MCF 10A (cell line): Measurements from ENCODE around the gene THSD7B. TPM values are rescaled to one million over a fixed set of nuclear protein-coding genes. Genes with fewer than 3 reads are reported as not detected.

Experiments
- BruUV-seq: library from RNA; stranded (reverse); fragments of 400-500 nt; replicated peaks from 2 replicates; lab custom pipeline; 2021; lab: Mats Ljungman, UMichigan
- CTCF ChIA-PET: fragments of 300-600 bp; sonication (Branson Sonifier 250); formaldehyde crosslinking; extraction: SDS; loops from one replicate; lab custom pipeline; 2021; ENCODE audit warnings: antibody characterized with exemption, inconsistent platforms; lab: Yijun Ruan, JAX
- POLR2A ChIA-PET: fragments of 300-600, 350-650 bp; sonication (Branson Sonifier 250); formaldehyde crosslinking; extraction: SDS; loops from one replicate; lab custom pipeline; 2020; ENCODE audit warnings: antibody characterized with exemption, inconsistent platforms; lab: Yijun Ruan, JAX
- DNase-seq: peaks from one replicate; pipeline ENCODE4 v3.0.0-alpha.2; 2018; ENCODE audit not compliant: unreplicated experiment
- H3K27ac Mint-ChIP-seq: one replicate; pipeline ENCODE4 v1.8.0; 2022; ENCODE audit warnings: mild to moderate bottlenecking, low read depth, mixed read lengths; ENCODE audit not compliant: unreplicated experiment
- H3K27me3 Mint-ChIP-seq: one replicate; pipeline ENCODE4 v1.8.0; 2022; ENCODE audit warnings: mixed read lengths; ENCODE audit not compliant: insufficient read depth, unreplicated experiment
- H3K36me3 Mint-ChIP-seq: one replicate; pipeline ENCODE4 v1.8.0; 2022; ENCODE audit warnings: mild to moderate bottlenecking, moderate library complexity, mixed read lengths; ENCODE audit not compliant: insufficient read depth, unreplicated experiment
- H3K4me1 Mint-ChIP-seq: one replicate; pipeline ENCODE4 v1.8.0; 2022; ENCODE audit warnings: mixed read lengths; ENCODE audit not compliant: insufficient read depth, unreplicated experiment
- H3K4me3 Mint-ChIP-seq: one replicate; pipeline ENCODE4 v1.8.0; 2022; ENCODE audit warnings: mild to moderate bottlenecking, moderate library complexity, mixed read lengths; ENCODE audit not compliant: unreplicated experiment
- H3K9me3 Mint-ChIP-seq: one replicate; pipeline ENCODE4 v1.8.0; 2022; ENCODE audit warnings: mixed read lengths; ENCODE audit not compliant: unreplicated experiment
- CTCF ChIP-seq: fragments of 200-600 bp; IDR thresholded peaks from one replicate; pipeline ENCODE4 v1.8.0; 2022; ENCODE audit warnings: antibody characterized with exemption, mild to moderate bottlenecking; ENCODE audit not compliant: unreplicated experiment
- intact Hi-C: fragments of 100-400 bp; cut with micrococcal nuclease; formaldehyde crosslinking; loops from 2 replicates; pipeline ENCODE4 v1.14.1; 2022
- total RNA-seq: library from RNA; stranded (reverse); gene quantifications from 2 replicates; pipeline ENCODE4 v1.2.3, GENCODE V29; 2022

Gene THSD7B
- total RNA-seq, 1 experiment from 2014 or later, result not detected

- no peak overlapping the region for H3K27ac Mint-ChIP-seq
- POLR2A ChIA-PET, result no interaction called here
- DNase-seq, result no peak
- intact Hi-C loops, result loop anchor here (5.0 kb wide), 2 partner anchors 803 to 1253 kb away; no protein-coding TSS in a partner anchor
- no peaks in the 10 kb centered on the region for H3K9me3 Mint-ChIP-seq
- TF ChIP-seq CTCF, result no peak
- H3K27me3 Mint-ChIP-seq, result no peaks in the 10 kb centered on the region
- no peaks in the 10 kb centered on the region for H3K36me3 Mint-ChIP-seq
- H3K4me1 Mint-ChIP-seq, result no peaks in the 10 kb centered on the region
- H3K4me3 Mint-ChIP-seq, result no peak overlapping the region
- BruUV-seq, result no TSS peak
- CTCF ChIA-PET, result interaction anchor here (3.6 kb wide), 1 partner anchor 1252 kb away, joined by 19 read pairs; no protein-coding TSS in a partner anchor
Observed at GRCh38 chr2:137674991-137675390, 909.6 kb downstream of the THSD7B start.

DNA sequence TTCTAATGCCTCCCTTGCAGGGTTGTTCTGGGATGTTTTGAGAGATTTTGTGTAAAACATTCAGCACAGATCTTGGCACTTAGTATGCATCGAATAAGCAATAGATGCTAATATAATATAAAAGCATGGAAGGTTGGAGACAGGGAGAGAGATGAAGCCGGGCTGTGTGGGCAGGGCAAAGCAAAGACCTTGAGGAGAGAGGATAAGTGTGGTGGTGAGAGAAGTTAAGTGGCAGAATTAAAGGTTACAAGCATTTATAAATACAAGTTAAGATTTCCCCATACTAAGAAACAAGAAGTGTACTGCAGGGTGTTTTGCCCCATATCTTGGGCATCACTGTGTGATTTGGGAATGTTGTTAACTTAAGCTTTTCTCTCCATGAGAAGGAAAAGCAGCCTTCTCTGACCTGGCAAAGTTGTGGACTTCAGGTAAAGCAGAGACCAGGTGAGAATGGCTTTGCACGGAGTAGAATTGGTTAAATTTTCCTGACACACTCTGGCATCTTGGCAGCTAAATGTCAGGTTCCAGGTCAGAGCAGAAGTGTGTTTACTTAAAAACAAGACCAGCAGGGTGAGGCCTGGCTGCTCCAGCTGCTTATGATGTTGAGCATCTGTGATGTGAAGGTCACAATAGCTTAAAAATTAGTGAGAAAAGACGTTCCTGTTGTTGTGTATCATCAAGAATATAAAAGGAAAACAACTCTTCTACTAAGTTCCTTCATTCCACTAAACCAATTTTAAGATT is 910.4 kb downstream of the THSD7B start:
- H3K4me3 Mint-ChIP-seq, result no peak overlapping the region
- H3K36me3 Mint-ChIP-seq, result no peaks in the 10 kb centered on the region
- POLR2A ChIA-PET, result no interaction called here
- CTCF ChIA-PET, result interaction anchor here (0.7 to 3.6 kb wide), 4 partner anchors 13 to 1252 kb away, joined by 3 to 19 read pairs (median 4); no protein-coding TSS in a partner anchor
- DNase-seq, result no peak
- intact Hi-C loops, result loop anchor here (5.0 kb wide), 2 partner anchors 803 to 1253 kb away; no protein-coding TSS in a partner anchor
- H3K27ac Mint-ChIP-seq, result no peak overlapping the region
- no TSS peak for BruUV-seq
- H3K27me3 Mint-ChIP-seq, result no peaks in the 10 kb centered on the region
- no peak for TF ChIP-seq CTCF
- no peaks in the 10 kb centered on the region for H3K9me3 Mint-ChIP-seq
- H3K4me1 Mint-ChIP-seq, result no peaks in the 10 kb centered on the region

DNA sequence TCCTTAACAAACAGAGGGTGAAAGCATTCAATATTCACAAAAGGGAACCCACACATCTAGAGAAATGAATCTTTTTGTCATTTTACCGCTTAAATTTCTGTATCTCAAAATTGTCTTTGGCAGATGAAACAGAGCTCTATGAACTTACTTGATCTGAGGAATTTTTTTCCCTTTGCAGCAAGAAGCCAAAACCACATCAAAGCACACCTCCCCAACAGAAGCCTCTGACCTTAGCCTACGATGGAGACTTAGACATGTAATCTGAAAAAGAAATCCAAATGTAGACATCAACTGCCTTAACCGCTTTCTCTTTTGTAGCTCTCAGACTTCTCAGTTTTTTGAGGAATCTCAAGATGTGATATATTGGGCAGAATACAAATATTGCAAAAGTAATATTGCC is 911.0 kb downstream of the THSD7B start:
- POLR2A ChIA-PET, result no interaction called here
- intact Hi-C loops, result loop anchor here (5.0 kb wide), 2 partner anchors 804 to 1254 kb away; no protein-coding TSS in a partner anchor
- no TSS peak for BruUV-seq
- no peaks in the 10 kb centered on the region for H3K9me3 Mint-ChIP-seq
- no peak for TF ChIP-seq CTCF
- no peak overlapping the region for H3K4me3 Mint-ChIP-seq
- H3K27me3 Mint-ChIP-seq, result no peaks in the 10 kb centered on the region
- no peaks in the 10 kb centered on the region for H3K4me1 Mint-ChIP-seq
- no peak overlapping the region for H3K27ac Mint-ChIP-seq
- DNase-seq, result no peak
- no peaks in the 10 kb centered on the region for H3K36me3 Mint-ChIP-seq
- CTCF ChIA-PET, result interaction anchor here (0.7 to 3.6 kb wide), 4 partner anchors 13 to 1253 kb away, joined by 3 to 19 read pairs (median 4); no protein-coding TSS in a partner anchor

DNA sequence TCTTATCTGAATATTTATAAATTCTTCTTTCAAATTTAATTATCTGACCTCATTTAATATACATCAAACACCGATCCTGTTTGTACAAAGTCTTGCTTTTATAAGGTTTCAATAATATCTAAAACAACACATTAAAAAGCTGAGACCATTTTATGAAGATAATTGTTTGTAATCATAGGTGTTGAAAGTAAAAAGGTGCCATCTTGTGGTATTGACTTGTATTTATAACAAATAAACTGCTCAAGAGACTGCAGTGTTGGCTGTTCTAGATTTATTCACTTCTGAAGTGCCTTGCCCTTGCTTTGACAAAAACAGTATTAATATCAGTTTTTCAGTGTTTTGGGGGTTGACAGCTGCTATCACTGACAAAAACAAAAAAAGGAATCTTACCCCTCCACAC is 912.1 kb downstream of the THSD7B start:
- ChIA-PET CTCF (interaction anchor here (0.6 to 3.6 kb wide), 11 partner anchors 9 to 1254 kb away, joined by 3 to 19 read pairs (median 3); no protein-coding TSS in a partner anchor), POLR2A (no interaction called here)
- no peak for DNase-seq
- Mint-ChIP-seq H3K4me1 (no peaks in the 10 kb centered on the region), H3K4me3 (no peak overlapping the region), H3K27me3 (no peaks in the 10 kb centered on the region), H3K36me3 (no peaks in the 10 kb centered on the region), H3K9me3 (no peaks in the 10 kb centered on the region), H3K27ac (no peak overlapping the region)
- no TSS peak for BruUV-seq
- no peak for TF ChIP-seq CTCF
- intact Hi-C loops, result loop anchor here (5.0 kb wide), 2 partner anchors 805 to 1255 kb away; no protein-coding TSS in a partner anchor
